ENCODE data around the gene CEP78. TPM values are rescaled to one million over a fixed set of nuclear protein-coding genes. Genes with fewer than 3 reads are reported as not detected.
A peak's percentile ranks its signal among the peaks of the same experiment; 100 is the strongest.

Gene CEP78
- total RNA-seq, 4 donors from 2014 or later = 5.9 to 10.7 (median 7.7) TPM

- no peak for TF ChIP-seq POLR2A (IDR thresholded peaks at IDR 0.05)
- TF ChIP-seq, protein P1, sequence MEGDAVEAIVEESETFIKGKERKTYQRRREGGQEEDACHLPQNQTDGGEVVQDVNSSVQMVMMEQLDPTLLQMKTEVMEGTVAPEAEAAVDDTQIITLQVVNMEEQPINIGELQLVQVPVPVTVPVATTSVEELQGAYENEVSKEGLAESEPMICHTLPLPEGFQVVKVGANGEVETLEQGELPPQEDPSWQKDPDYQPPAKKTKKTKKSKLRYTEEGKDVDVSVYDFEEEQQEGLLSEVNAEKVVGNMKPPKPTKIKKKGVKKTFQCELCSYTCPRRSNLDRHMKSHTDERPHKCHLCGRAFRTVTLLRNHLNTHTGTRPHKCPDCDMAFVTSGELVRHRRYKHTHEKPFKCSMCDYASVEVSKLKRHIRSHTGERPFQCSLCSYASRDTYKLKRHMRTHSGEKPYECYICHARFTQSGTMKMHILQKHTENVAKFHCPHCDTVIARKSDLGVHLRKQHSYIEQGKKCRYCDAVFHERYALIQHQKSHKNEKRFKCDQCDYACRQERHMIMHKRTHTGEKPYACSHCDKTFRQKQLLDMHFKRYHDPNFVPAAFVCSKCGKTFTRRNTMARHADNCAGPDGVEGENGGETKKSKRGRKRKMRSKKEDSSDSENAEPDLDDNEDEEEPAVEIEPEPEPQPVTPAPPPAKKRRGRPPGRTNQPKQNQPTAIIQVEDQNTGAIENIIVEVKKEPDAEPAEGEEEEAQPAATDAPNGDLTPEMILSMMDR (IDR thresholded peaks at IDR 0.05) = no peak
- intact Hi-C loops (cut with DNase I; ENCODE audit: low total_unique reads) = no loop called here
- no peak for DNase-seq (ENCODE audit: low spot score in 2 of 2)
- H3K4me3 ChIP-seq (ENCODE audit: low read depth, poor library complexity, severe bottlenecking) = no peak overlapping the region
- 77 to 78% methylated on average over 2 of the region's 2 CpGs for WGBS, 2 donors
Measured at GRCh38 chr9:78307360-78307759, 71.5 kb downstream of the CEP78 start.

GRCh38 chr9:78309066-78309465 lies 73.2 kb downstream of the CEP78 start:
- intact Hi-C loops (cut with DNase I; ENCODE audit: low total_unique reads) = no loop called here
- peak in 1 of 2 donors; percentile 25 for DNase-seq (ENCODE audit: low spot score in 2 of 2)
- TF ChIP-seq, protein P1 (IDR thresholded peaks at IDR 0.05) = no peak
- TF ChIP-seq POLR2A (IDR thresholded peaks at IDR 0.05) = no peak
- WGBS, 2 donors = 84 to 88% methylated on average over 6 of the region's 6 CpGs
- H3K4me3 ChIP-seq (ENCODE audit: low read depth, poor library complexity, severe bottlenecking) = no peak overlapping the region

- 93 to 98% methylated on average over 5 of the region's 5 CpGs for WGBS, 2 donors
- no peak overlapping the region for H3K4me3 ChIP-seq (ENCODE audit: low read depth, poor library complexity, severe bottlenecking)
- intact Hi-C loops (cut with DNase I; ENCODE audit: low total_unique reads) = no loop called here
- DNase-seq (ENCODE audit: low spot score in 2 of 2) = peak in 1 of 2 donors; percentile 42
- TF ChIP-seq, protein P1 (IDR thresholded peaks at IDR 0.05) = no peak
- TF ChIP-seq POLR2A (IDR thresholded peaks at IDR 0.05) = no peak
Measured at GRCh38 chr9:78311075-78311474, 75.2 kb downstream of the CEP78 start.

GRCh38 chr9:78311886-78312524 lies 76.1 kb downstream of the CEP78 start:
- intact Hi-C loops (cut with DNase I; ENCODE audit: low total_unique reads) = no loop called here
- WGBS, 2 donors = 71 to 80% methylated on average over 9 of the region's 9 CpGs
- TF ChIP-seq, protein P1 (IDR thresholded peaks at IDR 0.05) = no peak
- TF ChIP-seq POLR2A (IDR thresholded peaks at IDR 0.05) = no peak
- no peak overlapping the region for H3K4me3 ChIP-seq (ENCODE audit: low read depth, poor library complexity, severe bottlenecking)
- DNase-seq (ENCODE audit: low spot score in 2 of 2) = peak in 1 of 2 donors; percentile 40

DNA sequence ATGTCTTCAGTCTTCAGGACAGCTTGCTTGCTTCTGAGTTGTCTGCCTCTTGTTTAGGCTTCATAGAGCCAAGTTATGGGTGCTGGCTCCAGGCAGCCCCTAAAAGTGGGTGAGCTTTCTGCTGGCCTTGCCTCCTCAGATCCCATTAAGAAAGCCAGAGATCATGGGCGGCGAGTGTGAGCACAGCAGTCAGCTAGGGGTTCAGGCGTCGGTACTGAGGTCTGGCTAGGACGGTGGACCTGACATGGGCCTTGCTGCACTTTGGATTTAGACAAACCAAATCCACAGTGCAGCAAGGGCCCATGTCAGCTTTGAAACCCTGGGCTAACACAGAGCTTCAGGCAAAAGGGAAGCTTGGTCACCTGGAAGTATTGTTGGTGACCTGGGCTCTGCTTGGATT lies 78.7 kb downstream of the CEP78 start:
- peak in 1 of 2 donors; percentile 72 for DNase-seq (ENCODE audit: low spot score in 2 of 2)
- intact Hi-C loops (cut with DNase I; ENCODE audit: low total_unique reads) = no loop called here
- WGBS, 2 donors = 83 to 91% methylated on average over 3 to 5 of the region's 5 CpGs
- no peak for TF ChIP-seq POLR2A (IDR thresholded peaks at IDR 0.05)
- TF ChIP-seq, protein P1 (IDR thresholded peaks at IDR 0.05) = no peak
- no peak overlapping the region for H3K4me3 ChIP-seq (ENCODE audit: low read depth, poor library complexity, severe bottlenecking)
